T-cell (primary cell): ENCODE measurements around the gene PGAP3. TPM values are rescaled to one million over a fixed set of nuclear protein-coding genes. Genes with fewer than 3 reads are reported as not detected.
"Not testable (repeated sequence)": the region's sequence is repeated elsewhere in the genome, so short reads cannot be mapped to it uniquely, and the experiment has no call there.

Experiments
- ATAC-seq, 4 experiments: fragments of 200-7000 bp in 3 of 4; fragments of 150-1000 bp in 1 of 4; cut with Tn5 transposase; replicated peaks in 1 of 4; 1 replicate in 3 of 4; 2 replicates in 1 of 4; pipeline ENCODE4 v1.10.0; 2021; ENCODE audit warnings: moderate library complexity in 3 of 4, mild to moderate bottlenecking in 2 of 4, moderate number of reproducible peaks in 1 of 4
- CTCF ChIA-PET, 2 donors: fragments of 300-600 bp; sonication (Branson Sonifier 250); formaldehyde crosslinking; loops; one replicate each; lab custom pipeline; 2022; ENCODE audit warnings: antibody characterized with exemption in 2 of 2; lab: Charles Lee
- POLR2A ChIA-PET, 2 donors: fragments of 300-600 bp; sonication (Branson Sonifier 250); formaldehyde crosslinking; loops; one replicate each; lab custom pipeline; 2022; ENCODE audit warnings: antibody characterized with exemption in 2 of 2; lab: Charles Lee
- DNase-seq, 35 experiments: peaks; one replicate each; pipeline versions ENCODE4 v3.0.0 to v3.0.0-alpha.2; 2013 to 2023
- H3K27ac ChIP-seq: one replicate; pipeline ENCODE4 v1.5.1; 2013; ENCODE audit warnings: low read length
- H3K27me3 ChIP-seq, 2 experiments: replicated peaks in 1 of 2; 1 replicate in 1 of 2; 2 replicates in 1 of 2; pipeline versions ENCODE4 v1.6.1 to v1.7.0; 2013; ENCODE audit warnings: low read length in 1 of 2, mixed read lengths in 1 of 2; ENCODE audit not compliant: control insufficient read depth in 2 of 2, insufficient read depth in 2 of 2; ENCODE audit errors: extremely low read depth in 1 of 2
- H3K36me3 ChIP-seq, 2 donors: 1 replicate in 1 of 2; 2 replicates in 1 of 2; pipeline versions ENCODE4 v1.6.1 to v1.7.0; 2013; ENCODE audit warnings: low read length in 1 of 2; ENCODE audit not compliant: control insufficient read depth in 2 of 2, insufficient read depth in 1 of 2; ENCODE audit errors: extremely low read depth in 1 of 2
- H3K4me1 ChIP-seq, 2 experiments: 1 replicate in 1 of 2; 2 replicates in 1 of 2; pipeline versions ENCODE4 v1.6.1 to v1.7.0; 2013; ENCODE audit warnings: low read length in 2 of 2, mixed read lengths in 1 of 2; ENCODE audit not compliant: insufficient read depth in 2 of 2, control insufficient read depth in 1 of 2; ENCODE audit errors: extremely low read depth in 1 of 2
- H3K4me3 ChIP-seq, 2 donors: 1 replicate in 1 of 2; 2 replicates in 1 of 2; pipeline versions ENCODE4 v1.5.1 to v1.7.0; 2013; ENCODE audit warnings: mild to moderate bottlenecking in 2 of 2, low read length in 1 of 2, moderate library complexity in 1 of 2; ENCODE audit not compliant: control insufficient read depth in 1 of 2; ENCODE audit errors: extremely low read depth in 1 of 2
- H3K9me3 ChIP-seq: 2 replicates; pipeline ENCODE4 v1.7.0; 2013
- H3K27ac Mint-ChIP-seq, 2 donors: one replicate each; pipeline ENCODE4 v1.8.0; 2020 to 2021; ENCODE audit warnings: mild to moderate bottlenecking in 2 of 2, mixed read lengths in 2 of 2
- H3K27me3 Mint-ChIP-seq, 2 donors: one replicate each; pipeline ENCODE4 v1.8.0; 2021 to 2022; ENCODE audit warnings: mixed read lengths in 2 of 2
- H3K36me3 Mint-ChIP-seq: one replicate; pipeline ENCODE4 v1.8.0; 2021; ENCODE audit warnings: mixed read lengths
- H3K4me1 Mint-ChIP-seq, 3 donors: one replicate each; pipeline ENCODE4 v1.8.0; 2020 to 2022; ENCODE audit warnings: mixed read lengths in 3 of 3, mild to moderate bottlenecking in 1 of 3
- H3K4me3 Mint-ChIP-seq, 3 donors: one replicate each; pipeline ENCODE4 v1.8.0; 2020 to 2022; ENCODE audit warnings: mild to moderate bottlenecking in 3 of 3, mixed read lengths in 3 of 3, moderate library complexity in 3 of 3
- H3K9me3 Mint-ChIP-seq, 3 donors: one replicate each; pipeline ENCODE4 v1.8.0; 2020 to 2022; ENCODE audit warnings: mixed read lengths in 3 of 3
- WGBS: methylation state at CpG from one replicate; pipeline ENCODE4 v1.1.5; 2013; ENCODE audit warnings: missing lambda C conversion rate; ENCODE audit not compliant: insufficient coverage; 5-methylcytosine and 5-hydroxymethylcytosine counted together
- total RNA-seq, 35 experiments: library from RNA in 6 of 35; stranded (reverse) in 6 of 35; fragments of 120-200 nt in 1 of 35; gene quantifications; one replicate each; pipeline versions ENCODE4 v1.2.1 to v1.2.4 and lab custom pipeline; 2013 to 2026

PGAP3 gene
- total RNA-seq, 5 donors from 2014 or later (not counting 1 experiment from before 2014, with no cell fraction given): 27.9 to 34.3 (median 31.7) TPM

- WGBS: 47% methylated on average over 3 of the region's 11 CpGs
- POLR2A ChIA-PET, H3K9me3 ChIP-seq, H3K4me3 ChIP-seq, H3K27ac ChIP-seq, ATAC-seq, DNase-seq, H3K36me3 ChIP-seq, H3K4me1 ChIP-seq, H3K27ac Mint-ChIP-seq, H3K9me3 Mint-ChIP-seq: not testable (repeated sequence)
- Mint-ChIP-seq H3K4me3 (peak overlapping the region in 2 of 3 donors; percentile 34 to 67), H3K27me3 (peaks cover 28 to 36% of the 10 kb centered on the region in 2 donors), H3K36me3 (peaks cover 12% of the 10 kb centered on the region), H3K4me1 (peaks cover 6 to 14% (median 12%) of the 10 kb centered on the region in 3 donors)
- CTCF ChIA-PET: interaction anchor here in 1 of 2 donors (0.7 kb wide), 1 partner anchor 64 kb away, joined by 3 read pairs; no protein-coding TSS in a partner anchor
- peaks cover 4 to 44% of the 10 kb centered on the region in 2 experiments for H3K27me3 ChIP-seq
These were observed 11.4 kb upstream of the PGAP3 start for GRCh38 chr17:39699157-39699817.

GRCh38 chr17:39697961-39698360 is 10.1 kb upstream of the PGAP3 start:
- Histone ChIP-seq H3K4me3 (no peak overlapping the region), H3K27me3 (peaks cover 4 to 43% of the 10 kb centered on the region in 2 experiments), H3K27ac (no peak overlapping the region), H3K4me1 (peaks cover 0 to 7% of the 10 kb centered on the region in 2 experiments), H3K9me3 (no peaks in the 10 kb centered on the region), H3K36me3 (peaks cover 0 to under 1% of the 10 kb centered on the region in 2 donors)
- peaks cover 28 to 34% of the 10 kb centered on the region in 2 donors for H3K27me3 Mint-ChIP-seq
- DNase-seq (no peak), ATAC-seq (no peak)
- no peak overlapping the region for H3K27ac Mint-ChIP-seq
- no CpG with 5 or more reads among the region's 5 CpGs for WGBS
- peaks cover 15% of the 10 kb centered on the region for H3K36me3 Mint-ChIP-seq
- ChIA-PET CTCF (no interaction called here), POLR2A (no interaction called here)
- H3K4me3 Mint-ChIP-seq: no peak overlapping the region
- no peaks in the 10 kb centered on the region for H3K9me3 Mint-ChIP-seq
- H3K4me1 Mint-ChIP-seq: peaks cover 6 to 14% (median 6%) of the 10 kb centered on the region in 3 donors

- no peak overlapping the region for H3K4me3 ChIP-seq
- no peak overlapping the region for H3K27ac ChIP-seq
- no peak for ATAC-seq
- H3K9me3 ChIP-seq: no peaks in the 10 kb centered on the region
- Mint-ChIP-seq H3K36me3 (peaks cover 15% of the 10 kb centered on the region), H3K4me3 (no peak overlapping the region), H3K4me1 (peaks cover 6 to 14% (median 6%) of the 10 kb centered on the region in 3 donors), H3K9me3 (no peaks in the 10 kb centered on the region), H3K27me3 (peaks cover 28% of the 10 kb centered on the region in 2 donors), H3K27ac (no peak overlapping the region)
- WGBS: 56% methylated on average over 2 of the region's 6 CpGs
- H3K27me3 ChIP-seq: peaks cover 4 to 35% of the 10 kb centered on the region in 2 experiments
- ChIA-PET POLR2A (no interaction called here), CTCF (no interaction called here)
- H3K4me1 ChIP-seq: peaks cover 0 to 7% of the 10 kb centered on the region in 2 experiments
- no peak for DNase-seq
- no peaks in the 10 kb centered on the region for H3K36me3 ChIP-seq
These were observed 8.9 kb upstream of the PGAP3 start for GRCh38 chr17:39696731-39697130.

GRCh38 chr17:39695089-39695474 is 7.2 kb upstream of the PGAP3 start:
- Mint-ChIP-seq H3K27ac (no peak overlapping the region), H3K36me3 (peaks cover 15% of the 10 kb centered on the region), H3K4me3 (no peak overlapping the region), H3K27me3 (peaks cover 16 to 18% of the 10 kb centered on the region in 2 donors), H3K9me3 (no peaks in the 10 kb centered on the region), H3K4me1 (peaks cover 4 to 8% (median 6%) of the 10 kb centered on the region in 3 donors)
- Histone ChIP-seq H3K27me3 (peaks cover 0 to 19% of the 10 kb centered on the region in 2 experiments), H3K4me3 (no peak overlapping the region), H3K27ac (no peak overlapping the region), H3K4me1 (peaks cover 0 to 1% of the 10 kb centered on the region in 2 experiments), H3K36me3 (no peaks in the 10 kb centered on the region), H3K9me3 (no peaks in the 10 kb centered on the region)
- no peak for DNase-seq
- no peak for ATAC-seq
- CTCF ChIA-PET: interaction anchor here in 1 of 2 donors (0.6 kb wide), 1 partner anchor 41 kb away, joined by 3 read pairs; no protein-coding TSS in a partner anchor
- POLR2A ChIA-PET: no interaction called here
- 100% methylated on average over 1 of the region's 2 CpGs for WGBS

- Histone ChIP-seq H3K27ac (no peak overlapping the region), H3K4me1 (no peaks in the 10 kb centered on the region), H3K36me3 (no peaks in the 10 kb centered on the region), H3K4me3 (no peak overlapping the region), H3K27me3 (peaks cover 0 to 14% of the 10 kb centered on the region in 2 experiments), H3K9me3 (no peaks in the 10 kb centered on the region)
- 71% methylated on average over 1 of the region's 5 CpGs for WGBS
- Mint-ChIP-seq H3K36me3 (peaks cover 15% of the 10 kb centered on the region), H3K4me1 (peaks cover 1 to 6% (median 3%) of the 10 kb centered on the region in 3 donors), H3K9me3 (no peaks in the 10 kb centered on the region), H3K27ac (no peak overlapping the region), H3K4me3 (no peak overlapping the region), H3K27me3 (peaks cover 12 to 14% of the 10 kb centered on the region in 2 donors)
- POLR2A ChIA-PET: no interaction called here
- CTCF ChIA-PET: no interaction called here
- ATAC-seq (no peak), DNase-seq (no peak)
These were observed 6.7 kb upstream of the PGAP3 start for GRCh38 chr17:39694593-39694992.

GRCh38 chr17:39688945-39689344 is 1.1 kb upstream of the PGAP3 start:
- H3K27me3 ChIP-seq: no peaks in the 10 kb centered on the region
- peaks cover 2 to 15% of the 10 kb centered on the region in 2 donors for H3K36me3 ChIP-seq
- POLR2A ChIA-PET: no interaction called here
- H3K4me1 Mint-ChIP-seq: peaks cover 25 to 30% (median 27%) of the 10 kb centered on the region in 3 donors
- H3K27ac ChIP-seq: no peak overlapping the region
- no peaks in the 10 kb centered on the region for H3K9me3 Mint-ChIP-seq
- H3K4me3 ChIP-seq: peak overlapping the region in 1 of 2 donors; percentile 84
- no CpG with 5 or more reads among the region's 3 CpGs for WGBS
- H3K27me3 Mint-ChIP-seq: no peaks in the 10 kb centered on the region
- DNase-seq: no peak
- H3K9me3 ChIP-seq: no peaks in the 10 kb centered on the region
- H3K36me3 Mint-ChIP-seq: peaks cover 20% of the 10 kb centered on the region
- peak overlapping the region; percentile 97 to 98 (median 97) for H3K4me3 Mint-ChIP-seq
- no peak for ATAC-seq
- H3K27ac Mint-ChIP-seq: peak overlapping the region; percentile 99
- peaks cover 15 to 16% of the 10 kb centered on the region in 2 experiments for H3K4me1 ChIP-seq
- CTCF ChIA-PET: interaction anchor here in 1 of 2 donors (0.5 to 0.6 kb wide), 2 partner anchors 55 to 269 kb away, joined by 3 to 7 read pairs; no protein-coding TSS in a partner anchor
